ENCODE results near the gene RNF26. TPM values are rescaled to one million over a fixed set of nuclear protein-coding genes. Genes with fewer than 3 reads are reported as not detected.

The RNF26 gene
- total and polyA plus RNA-seq, 2 of the 4 experiments (the other 2 are of a cell fraction), result 3.4 to 36.7 TPM

DNA sequence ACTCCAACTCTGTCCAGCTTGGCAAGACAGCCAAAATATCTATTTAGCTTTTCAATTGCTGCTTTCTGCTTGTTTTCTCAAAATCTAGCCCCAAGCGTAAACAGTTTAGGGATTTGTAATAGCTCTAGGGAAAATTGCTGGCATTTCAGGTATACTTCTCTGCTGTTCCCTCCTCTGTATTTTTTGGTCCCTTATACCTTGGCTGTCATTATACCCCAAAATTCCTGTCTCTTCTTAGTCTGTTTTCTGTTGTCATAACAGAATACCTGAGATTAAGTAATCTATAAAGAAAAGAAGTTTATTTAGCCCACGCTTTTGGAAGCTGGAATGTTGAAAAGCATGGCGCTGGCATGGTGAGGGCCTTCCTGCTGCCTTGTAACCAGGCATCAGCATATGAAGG, 40.9 kb upstream of the RNF26 start:
- Histone ChIP-seq H3K4me3 (ENCODE audit: insufficient read depth, low read depth, low read length) (no peak overlapping the region), H2BK5ac (ENCODE audit: low read depth, low read length, poor library complexity, severe bottlenecking) (no peak overlapping the region), H2AFZ (replicated peaks; ENCODE audit: low read length, poor library complexity) (no peak overlapping the region), H4K20me1 (ENCODE audit: insufficient read depth, low read length) (no peaks in the 10 kb centered on the region), H3K4ac (ENCODE audit: low read depth, low read length) (no peak overlapping the region), H3K56ac (ENCODE audit: extremely low read depth, insufficient read depth, low read length) (no peak overlapping the region), H3K23ac (ENCODE audit: low read depth, low read length) (no peak overlapping the region), H3K4me1 (ENCODE audit: control insufficient read depth, insufficient read depth, low read length) (no peaks in the 10 kb centered on the region), H3K79me1 (ENCODE audit: low read depth in 1 of 2, low read length in 2 of 2) (peaks cover 10 to 24% of the 10 kb centered on the region in 2 experiments; a peak in 3 of 4 replicates), H3K4me2 (ENCODE audit: low read depth, low read length) (no peak overlapping the region), H3K9me3 (ENCODE audit: control insufficient read depth, insufficient read depth, low read length) (peaks cover 9% of the 10 kb centered on the region), H3K9me1 (ENCODE audit: insufficient read depth, low read length) (no peaks in the 10 kb centered on the region; the same call in 1 of the 2 replicates), H2AK5ac (ENCODE audit: low read depth, low read length) (no peak overlapping the region), H4K91ac (ENCODE audit: insufficient read depth, low read depth, low read length) (no peak overlapping the region), H4K8ac (ENCODE audit: low read depth in 2 of 2, low read length in 2 of 2) (no peak overlapping the region), H2AK9ac (replicated peaks; ENCODE audit: low read depth, low read length, poor library complexity) (no peak overlapping the region), H3K27ac (ENCODE audit: insufficient read depth, low read length) (no peak overlapping the region), H4K5ac (ENCODE audit: low read depth, low read length) (no peak overlapping the region), H3K36me3 (ENCODE audit: control insufficient read depth, insufficient read depth, low read length) (peaks cover 30% of the 10 kb centered on the region), H2BK20ac (ENCODE audit: low read depth, low read length) (no peak overlapping the region), H3K18ac (ENCODE audit: low read depth, low read length) (no peak overlapping the region), H3K27me3 (ENCODE audit: control insufficient read depth, insufficient read depth, low read length) (no peaks in the 10 kb centered on the region), H3K14ac (replicated peaks; ENCODE audit: low read depth, low read length) (no peak overlapping the region), H2BK15ac (ENCODE audit: low read depth, low read length) (no peak overlapping the region), H3K9ac (ENCODE audit: low read depth, low read length) (no peak overlapping the region), H2BK120ac (ENCODE audit: low read depth, low read length) (no peak overlapping the region)
- DNase-seq (no peak), ATAC-seq (ENCODE audit: low read depth) (no peak)
- no peak for TF ChIP-seq RAD21 (IDR thresholded peaks at IDR 0.05; ENCODE audit: low read length)
- TF ChIP-seq FOS (IDR thresholded peaks at IDR 0.05; ENCODE audit: low read depth, low read length), result no peak
- TF ChIP-seq, protein P1, sequence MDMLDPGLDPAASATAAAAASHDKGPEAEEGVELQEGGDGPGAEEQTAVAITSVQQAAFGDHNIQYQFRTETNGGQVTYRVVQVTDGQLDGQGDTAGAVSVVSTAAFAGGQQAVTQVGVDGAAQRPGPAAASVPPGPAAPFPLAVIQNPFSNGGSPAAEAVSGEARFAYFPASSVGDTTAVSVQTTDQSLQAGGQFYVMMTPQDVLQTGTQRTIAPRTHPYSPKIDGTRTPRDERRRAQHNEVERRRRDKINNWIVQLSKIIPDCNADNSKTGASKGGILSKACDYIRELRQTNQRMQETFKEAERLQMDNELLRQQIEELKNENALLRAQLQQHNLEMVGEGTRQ (IDR thresholded peaks at IDR 0.05; ENCODE audit: low read depth, low read length), result no peak
- TF ChIP-seq, protein P2, sequence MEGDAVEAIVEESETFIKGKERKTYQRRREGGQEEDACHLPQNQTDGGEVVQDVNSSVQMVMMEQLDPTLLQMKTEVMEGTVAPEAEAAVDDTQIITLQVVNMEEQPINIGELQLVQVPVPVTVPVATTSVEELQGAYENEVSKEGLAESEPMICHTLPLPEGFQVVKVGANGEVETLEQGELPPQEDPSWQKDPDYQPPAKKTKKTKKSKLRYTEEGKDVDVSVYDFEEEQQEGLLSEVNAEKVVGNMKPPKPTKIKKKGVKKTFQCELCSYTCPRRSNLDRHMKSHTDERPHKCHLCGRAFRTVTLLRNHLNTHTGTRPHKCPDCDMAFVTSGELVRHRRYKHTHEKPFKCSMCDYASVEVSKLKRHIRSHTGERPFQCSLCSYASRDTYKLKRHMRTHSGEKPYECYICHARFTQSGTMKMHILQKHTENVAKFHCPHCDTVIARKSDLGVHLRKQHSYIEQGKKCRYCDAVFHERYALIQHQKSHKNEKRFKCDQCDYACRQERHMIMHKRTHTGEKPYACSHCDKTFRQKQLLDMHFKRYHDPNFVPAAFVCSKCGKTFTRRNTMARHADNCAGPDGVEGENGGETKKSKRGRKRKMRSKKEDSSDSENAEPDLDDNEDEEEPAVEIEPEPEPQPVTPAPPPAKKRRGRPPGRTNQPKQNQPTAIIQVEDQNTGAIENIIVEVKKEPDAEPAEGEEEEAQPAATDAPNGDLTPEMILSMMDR (conservative IDR thresholded peaks at IDR 0.05; ENCODE audit: low read depth, low read length), result no peak
- TF ChIP-seq MAZ (IDR thresholded peaks at IDR 0.05; ENCODE audit: borderline replicate concordance, low read depth, low read length), result no peak
- TF ChIP-seq CEBPB (IDR thresholded peaks at IDR 0.05; ENCODE audit: low read depth, low read length), result no peak
- TF ChIP-seq SMC3 (IDR thresholded peaks at IDR 0.05; ENCODE audit: low read depth, low read length), result no peak
- no peak for TF ChIP-seq POLR2A (IDR thresholded peaks at IDR 0.05; ENCODE audit: low read depth, low read length)
- no peak for TF ChIP-seq RCOR1 (IDR thresholded peaks at IDR 0.05; ENCODE audit: insufficient replicate concordance, low read length)
- no peak for TF ChIP-seq BHLHE40 (IDR thresholded peaks at IDR 0.05; ENCODE audit: low read depth, low read length)
- no peak for TF ChIP-seq RFX5 (IDR thresholded peaks at IDR 0.05; ENCODE audit: low read depth, low read length)
- no peak for TF ChIP-seq MXI1 (IDR thresholded peaks at IDR 0.05; ENCODE audit: borderline replicate concordance, low read depth, low read length)
- no peak for TF ChIP-seq MAFK (IDR thresholded peaks at IDR 0.05; ENCODE audit: low read depth, low read length)
- intact Hi-C loops (cut with micrococcal nuclease) (no loop called here), in situ Hi-C loops (cut with MboI; ENCODE audit: low sequenced_read_pairs) (no loop called here), dilution Hi-C loops (cut with HindIII; ENCODE audit: low sequenced_read_pairs, unreplicated experiment) (no loop called here)
- no TSS peak for BruUV-seq (replicated peaks)
- ChIA-PET POLR2A (ENCODE audit: unreplicated experiment) (no interaction called here), CTCF (no interaction called here)
- 100% methylated on average over 2 of the region's 3 CpGs; no CpG with 5 or more reads in 1 of the 2 experiments for WGBS, 2 experiments (ENCODE audit: extremely low coverage in 2 of 2, insufficient read length in 1 of 2)

All from IMR-90 (cell line).